Measurements from ENCODE around the gene MFN1. TPM values are rescaled to one million over a fixed set of nuclear protein-coding genes. Genes with fewer than 3 reads are reported as not detected.

Gene MFN1
- total RNA-seq, 1 donor from 2014 or later: 45.9 TPM

DNA sequence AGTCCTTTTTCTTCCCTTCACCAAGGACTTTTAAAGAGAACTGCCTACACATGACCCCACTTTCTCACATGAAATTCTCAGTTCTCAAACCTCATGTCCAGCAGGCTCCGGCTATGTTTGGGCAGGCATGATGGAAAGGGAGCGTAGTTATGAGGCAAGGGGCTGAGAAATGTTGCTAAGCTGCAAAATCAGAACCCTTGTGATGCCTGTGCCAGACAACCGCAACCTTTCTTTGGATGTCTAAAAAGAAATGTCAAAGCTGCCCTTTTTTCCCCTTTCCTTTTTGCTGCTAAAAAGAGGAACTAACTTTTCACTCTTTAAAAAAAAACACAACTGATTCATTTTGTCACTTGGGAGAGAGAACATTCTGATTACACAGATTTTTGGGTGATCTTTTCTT lies 84.5 kb downstream of the MFN1 start:
- Histone ChIP-seq H3K36me3 (no peaks in the 10 kb centered on the region), H3K4me1 (peaks cover 68% of the 10 kb centered on the region), H3K4me3 (no peak overlapping the region), H3K27ac (no peak overlapping the region), H3K27me3 (ENCODE audit: low read depth) (no peaks in the 10 kb centered on the region), H3K9me3 (no peaks in the 10 kb centered on the region)
- DNase-seq (no peak), ATAC-seq (peak; percentile 51 to 75)
- TF ChIP-seq, protein P1, sequence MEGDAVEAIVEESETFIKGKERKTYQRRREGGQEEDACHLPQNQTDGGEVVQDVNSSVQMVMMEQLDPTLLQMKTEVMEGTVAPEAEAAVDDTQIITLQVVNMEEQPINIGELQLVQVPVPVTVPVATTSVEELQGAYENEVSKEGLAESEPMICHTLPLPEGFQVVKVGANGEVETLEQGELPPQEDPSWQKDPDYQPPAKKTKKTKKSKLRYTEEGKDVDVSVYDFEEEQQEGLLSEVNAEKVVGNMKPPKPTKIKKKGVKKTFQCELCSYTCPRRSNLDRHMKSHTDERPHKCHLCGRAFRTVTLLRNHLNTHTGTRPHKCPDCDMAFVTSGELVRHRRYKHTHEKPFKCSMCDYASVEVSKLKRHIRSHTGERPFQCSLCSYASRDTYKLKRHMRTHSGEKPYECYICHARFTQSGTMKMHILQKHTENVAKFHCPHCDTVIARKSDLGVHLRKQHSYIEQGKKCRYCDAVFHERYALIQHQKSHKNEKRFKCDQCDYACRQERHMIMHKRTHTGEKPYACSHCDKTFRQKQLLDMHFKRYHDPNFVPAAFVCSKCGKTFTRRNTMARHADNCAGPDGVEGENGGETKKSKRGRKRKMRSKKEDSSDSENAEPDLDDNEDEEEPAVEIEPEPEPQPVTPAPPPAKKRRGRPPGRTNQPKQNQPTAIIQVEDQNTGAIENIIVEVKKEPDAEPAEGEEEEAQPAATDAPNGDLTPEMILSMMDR (IDR thresholded peaks at IDR 0.05): no peak
- intact Hi-C loops (cut with DNase I): no loop called here

GRCh38 chr3:179432451-179432850 lies 84.9 kb downstream of the MFN1 start:
- DNase-seq: no peak
- TF ChIP-seq, protein P1 (IDR thresholded peaks at IDR 0.05): no peak
- no peak for ATAC-seq
- Histone ChIP-seq H3K4me3 (no peak overlapping the region), H3K9me3 (no peaks in the 10 kb centered on the region), H3K36me3 (no peaks in the 10 kb centered on the region), H3K27ac (no peak overlapping the region), H3K27me3 (ENCODE audit: low read depth) (no peaks in the 10 kb centered on the region), H3K4me1 (peaks cover 66% of the 10 kb centered on the region)
- intact Hi-C loops (cut with DNase I): no loop called here

- H3K4me1 ChIP-seq: peaks cover 67% of the 10 kb centered on the region
- peak overlapping the region; percentile 13 for H3K27ac ChIP-seq
These were observed 89.0 kb downstream of the MFN1 start for GRCh38 chr3:179436517-179436916.

DNA sequence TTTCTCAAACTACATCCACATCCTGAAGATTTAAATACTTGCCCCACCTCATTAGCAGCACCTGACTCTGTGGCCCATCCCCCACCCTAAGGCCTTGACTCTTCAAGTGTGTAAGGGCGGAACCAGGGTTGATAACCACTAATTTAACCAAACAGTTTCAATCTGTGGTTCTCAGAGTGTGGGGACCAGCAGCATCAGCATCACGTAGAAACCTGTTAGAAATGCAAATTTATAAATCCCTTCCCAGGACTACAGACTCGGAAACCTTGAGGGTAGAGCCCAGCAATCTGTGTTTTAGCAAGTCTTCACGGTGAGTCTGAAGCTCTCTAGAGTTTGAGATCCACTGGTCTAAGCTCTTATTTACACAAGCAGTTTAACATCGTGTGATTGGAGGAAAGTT lies 91.3 kb downstream of the MFN1 start:
- intact Hi-C loops (cut with DNase I): no loop called here
- peaks cover 44% of the 10 kb centered on the region for H3K4me1 ChIP-seq
- no peak overlapping the region for H3K4me3 ChIP-seq
- TF ChIP-seq, protein P1 (IDR thresholded peaks at IDR 0.05): no peak
- no peaks in the 10 kb centered on the region for H3K9me3 ChIP-seq
- no peak overlapping the region for H3K27ac ChIP-seq
- H3K36me3 ChIP-seq: no peaks in the 10 kb centered on the region
- DNase-seq (no peak), ATAC-seq (no peak)
- H3K27me3 ChIP-seq (ENCODE audit: low read depth): no peaks in the 10 kb centered on the region

More at GRCh38 chr3:179436517-179436916, 89.0 kb downstream of the MFN1 start:
- H3K4me3 ChIP-seq: no peak overlapping the region
- no peaks in the 10 kb centered on the region for H3K36me3 ChIP-seq
- TF ChIP-seq, protein P1 (IDR thresholded peaks at IDR 0.05): no peak
- H3K27me3 ChIP-seq (ENCODE audit: low read depth): no peaks in the 10 kb centered on the region
- ATAC-seq (no peak), DNase-seq (no peak)
- H3K9me3 ChIP-seq: no peaks in the 10 kb centered on the region
- intact Hi-C loops (cut with DNase I): no loop called here

Other genes with a start within 250 kb of the MFN1 start
- gene PIK3CA, start 199.4 kb upstream of the MFN1 start, total RNA-seq: 33.5 TPM
- gene KCNMB3, start 96.6 kb upstream of the MFN1 start, total RNA-seq: 2.9 TPM
- gene ZNF639, start 24.7 kb upstream of the MFN1 start, total RNA-seq: 26.2 TPM
- gene GNB4, start 103.8 kb downstream of the MFN1 start, total RNA-seq: 60.5 TPM
- gene ACTL6A, start 215.2 kb downstream of the MFN1 start, total RNA-seq: 36.5 TPM